Progenitor cell of endocrine pancreas (in vitro differentiated cells): Measurements from ENCODE around the gene LSS. TPM values are rescaled to one million over a fixed set of nuclear protein-coding genes. Genes with fewer than 3 reads are reported as not detected.

ENCODE experiments used
- DNase-seq: peaks from one replicate; pipeline ENCODE4 v3.0.0; 2021; ENCODE audit warnings: low spot score; ENCODE audit not compliant: unreplicated experiment
- H3K27ac Mint-ChIP-seq: 2 replicates; pipeline ENCODE4 v1.8.0; 2021; ENCODE audit warnings: mild to moderate bottlenecking, moderate library complexity, mixed read lengths
- H3K27me3 Mint-ChIP-seq: 2 replicates; pipeline ENCODE4 v1.8.0; 2021; ENCODE audit warnings: mixed read lengths
- H3K36me3 Mint-ChIP-seq: 2 replicates; pipeline ENCODE4 v1.8.0; 2022; ENCODE audit warnings: mixed read lengths; ENCODE audit not compliant: insufficient read depth
- H3K4me1 Mint-ChIP-seq: 2 replicates; pipeline ENCODE4 v1.8.0; 2021; ENCODE audit warnings: low read depth, mixed read lengths
- H3K4me3 Mint-ChIP-seq: 2 replicates; pipeline ENCODE4 v1.8.0; 2021; ENCODE audit warnings: low read depth, mild to moderate bottlenecking, moderate library complexity, mixed read lengths
- H3K9me3 Mint-ChIP-seq: 2 replicates; pipeline ENCODE4 v1.8.0; 2021; ENCODE audit warnings: low read depth, mixed read lengths
- long read RNA-seq: library from polyadenylated mRNA; unstranded; transcript quantifications from one replicate; pipeline ENCODE4 v2.0.0, GENCODE V29; 2020
- total RNA-seq: library from RNA; stranded (reverse); gene quantifications from 2 replicates; pipeline ENCODE4 v1.2.1, GENCODE V29; 2021
- TF ChIP-seq, protein P1 (sequence below): fragments of 200-600 bp; sonication (generic); IDR thresholded peaks from one replicate; pipeline ENCODE4 v1.5.0; 2021; ENCODE audit warnings: antibody characterized with exemption, mild to moderate bottlenecking; ENCODE audit not compliant: unreplicated experiment

LSS gene
- 145 and 147 TPM in 2 replicates for total RNA-seq
- long read RNA-seq, full-length matches to known transcripts, result 41 of 81 reads
- long read RNA-seq, partial matches to known transcripts, result 16 of 81 reads
- long read RNA-seq, other reads (novel, unspliced or antisense), result 24 of 81 reads

DNA sequence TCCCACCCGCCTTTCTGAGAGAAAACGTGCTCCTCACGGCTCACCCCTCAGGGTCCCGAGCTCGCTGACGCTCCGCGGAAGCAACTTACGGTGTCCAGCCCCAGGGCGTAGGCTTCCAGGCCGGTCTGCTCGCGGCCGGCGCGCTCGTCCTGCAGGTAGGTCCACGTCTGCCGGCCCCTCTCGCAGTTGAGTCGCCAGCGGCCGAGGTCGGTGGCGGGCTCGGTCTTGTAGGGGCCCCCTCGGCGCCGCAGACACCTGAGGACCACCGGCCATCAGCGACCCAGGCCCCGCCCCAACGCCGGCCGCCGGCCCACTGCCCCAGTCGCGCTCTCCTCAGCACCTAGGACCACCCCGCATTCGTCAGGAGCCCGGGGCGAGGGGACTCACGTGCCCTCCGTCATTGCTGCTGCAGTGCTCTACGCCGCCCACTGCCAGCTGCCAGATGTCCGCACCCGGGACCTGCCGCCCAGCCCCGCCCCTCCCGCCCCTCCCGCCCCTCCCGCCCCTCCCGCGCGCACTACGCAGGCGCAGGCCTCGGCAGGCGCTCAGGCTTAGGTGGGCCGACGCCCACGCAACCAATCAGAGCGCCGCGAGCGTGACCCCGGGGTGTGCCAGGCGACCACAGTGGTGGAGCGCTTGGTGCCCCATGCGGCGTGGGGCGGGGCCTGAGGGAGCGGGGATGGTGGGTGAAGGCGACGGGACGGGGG, at the start of gene LSS:
Gene LSS, minus strand, starts transcription at position 430 of the 707 bp plus-strand sequence. Its CDS starts 29 bp downstream, at position 401.
- peak; percentile 98 for DNase-seq
- no peaks in the 10 kb centered on the region for H3K27me3 Mint-ChIP-seq
- H3K9me3 Mint-ChIP-seq, result peaks cover 13% of the 10 kb centered on the region
- H3K36me3 Mint-ChIP-seq, result peaks cover 35% of the 10 kb centered on the region
- H3K4me1 Mint-ChIP-seq, result peaks cover 33% of the 10 kb centered on the region
- TF ChIP-seq, protein P1, sequence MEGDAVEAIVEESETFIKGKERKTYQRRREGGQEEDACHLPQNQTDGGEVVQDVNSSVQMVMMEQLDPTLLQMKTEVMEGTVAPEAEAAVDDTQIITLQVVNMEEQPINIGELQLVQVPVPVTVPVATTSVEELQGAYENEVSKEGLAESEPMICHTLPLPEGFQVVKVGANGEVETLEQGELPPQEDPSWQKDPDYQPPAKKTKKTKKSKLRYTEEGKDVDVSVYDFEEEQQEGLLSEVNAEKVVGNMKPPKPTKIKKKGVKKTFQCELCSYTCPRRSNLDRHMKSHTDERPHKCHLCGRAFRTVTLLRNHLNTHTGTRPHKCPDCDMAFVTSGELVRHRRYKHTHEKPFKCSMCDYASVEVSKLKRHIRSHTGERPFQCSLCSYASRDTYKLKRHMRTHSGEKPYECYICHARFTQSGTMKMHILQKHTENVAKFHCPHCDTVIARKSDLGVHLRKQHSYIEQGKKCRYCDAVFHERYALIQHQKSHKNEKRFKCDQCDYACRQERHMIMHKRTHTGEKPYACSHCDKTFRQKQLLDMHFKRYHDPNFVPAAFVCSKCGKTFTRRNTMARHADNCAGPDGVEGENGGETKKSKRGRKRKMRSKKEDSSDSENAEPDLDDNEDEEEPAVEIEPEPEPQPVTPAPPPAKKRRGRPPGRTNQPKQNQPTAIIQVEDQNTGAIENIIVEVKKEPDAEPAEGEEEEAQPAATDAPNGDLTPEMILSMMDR, result no peak
- H3K27ac Mint-ChIP-seq, result peak within 1 kb of the TSS; percentile 98
- peak within 1 kb of the TSS; percentile 96 for H3K4me3 Mint-ChIP-seq

DNA sequence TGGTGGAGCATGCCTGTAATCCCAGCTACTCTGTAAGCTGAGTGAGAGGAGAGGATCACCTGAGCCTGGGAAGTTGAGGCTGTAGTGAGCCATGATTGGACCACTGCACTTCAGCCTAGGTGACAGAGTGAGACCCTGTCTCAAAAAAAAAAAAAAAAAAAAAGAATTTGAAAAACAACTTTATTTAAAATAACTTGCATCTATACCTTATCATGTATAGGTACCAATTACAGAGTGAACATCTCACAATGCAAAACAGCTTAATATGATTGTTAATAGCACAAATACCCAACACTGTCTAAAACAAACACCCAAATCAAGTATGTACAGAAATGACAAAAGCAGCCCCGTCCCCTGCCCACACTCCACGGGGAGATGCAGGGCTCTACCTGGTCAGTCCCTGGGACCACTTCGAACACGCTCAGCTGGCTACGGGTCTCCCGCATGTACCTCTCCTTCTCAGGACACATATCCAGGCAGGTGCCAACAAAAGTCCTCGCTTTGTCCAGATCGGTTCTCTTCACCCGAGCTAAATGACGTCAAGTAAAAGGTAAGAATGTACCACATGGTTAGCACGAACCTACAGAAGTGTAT, 46.3 kb upstream of the LSS start:
- H3K4me3 Mint-ChIP-seq, result no peak overlapping the region
- peaks cover 27% of the 10 kb centered on the region for H3K36me3 Mint-ChIP-seq
- no peak overlapping the region for H3K27ac Mint-ChIP-seq
- no peak for DNase-seq
- TF ChIP-seq, protein P1, result no peak
- H3K4me1 Mint-ChIP-seq, result no peaks in the 10 kb centered on the region
- no peaks in the 10 kb centered on the region for H3K27me3 Mint-ChIP-seq
- no peaks in the 10 kb centered on the region for H3K9me3 Mint-ChIP-seq

DNA sequence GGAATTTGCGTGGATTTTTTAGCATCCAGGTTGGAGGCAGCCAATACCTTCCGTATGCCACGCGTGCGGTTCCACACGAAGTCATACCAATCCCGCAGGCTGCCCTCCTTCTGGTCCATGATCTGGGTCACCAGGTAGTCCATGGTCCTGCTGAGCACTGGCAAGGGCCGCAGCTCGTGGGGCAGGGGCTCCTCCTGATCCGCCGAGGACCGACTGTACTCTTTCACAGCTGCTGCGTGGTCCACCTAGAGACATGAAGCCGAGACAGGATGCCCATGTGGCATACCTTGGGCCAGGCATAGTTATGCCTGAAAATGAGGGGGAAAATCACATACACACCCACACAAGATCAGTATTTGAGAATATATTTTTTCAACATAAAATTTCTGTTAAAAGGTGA, 44.8 kb upstream of the LSS start:
- H3K36me3 Mint-ChIP-seq, result peaks cover 28% of the 10 kb centered on the region
- H3K27ac Mint-ChIP-seq, result no peak overlapping the region
- H3K27me3 Mint-ChIP-seq, result no peaks in the 10 kb centered on the region
- TF ChIP-seq, protein P1, result no peak
- no peaks in the 10 kb centered on the region for H3K4me1 Mint-ChIP-seq
- no peak overlapping the region for H3K4me3 Mint-ChIP-seq
- DNase-seq, result no peak
- H3K9me3 Mint-ChIP-seq, result no peaks in the 10 kb centered on the region

GRCh38 chr21:46269466-46269865, 40.9 kb upstream of the LSS start:
- TF ChIP-seq, protein P1, result no peak
- Mint-ChIP-seq H3K4me1 (no peaks in the 10 kb centered on the region), H3K27me3 (no peaks in the 10 kb centered on the region), H3K9me3 (no peaks in the 10 kb centered on the region), H3K27ac (no peak overlapping the region), H3K4me3 (no peak overlapping the region), H3K36me3 (peaks cover 25% of the 10 kb centered on the region)
- no peak for DNase-seq

GRCh38 chr21:46268371-46268770, 39.8 kb upstream of the LSS start:
- no peak overlapping the region for H3K27ac Mint-ChIP-seq
- peaks cover 26% of the 10 kb centered on the region for H3K36me3 Mint-ChIP-seq
- H3K4me1 Mint-ChIP-seq, result no peaks in the 10 kb centered on the region
- DNase-seq, result no peak
- no peaks in the 10 kb centered on the region for H3K9me3 Mint-ChIP-seq
- TF ChIP-seq, protein P1, result no peak
- H3K27me3 Mint-ChIP-seq, result no peaks in the 10 kb centered on the region
- H3K4me3 Mint-ChIP-seq, result no peak overlapping the region
